ENCODE data around the gene LRTM2. TPM values are rescaled to one million over a fixed set of nuclear protein-coding genes. Genes with fewer than 3 reads are reported as not detected.
A peak's percentile ranks its signal among the peaks of the same experiment; 100 is the strongest.

LRTM2 gene
- total and polyA plus RNA-seq, 5 experiments from 2014 or later = 0.13 TPM; not detected in 4

DNA sequence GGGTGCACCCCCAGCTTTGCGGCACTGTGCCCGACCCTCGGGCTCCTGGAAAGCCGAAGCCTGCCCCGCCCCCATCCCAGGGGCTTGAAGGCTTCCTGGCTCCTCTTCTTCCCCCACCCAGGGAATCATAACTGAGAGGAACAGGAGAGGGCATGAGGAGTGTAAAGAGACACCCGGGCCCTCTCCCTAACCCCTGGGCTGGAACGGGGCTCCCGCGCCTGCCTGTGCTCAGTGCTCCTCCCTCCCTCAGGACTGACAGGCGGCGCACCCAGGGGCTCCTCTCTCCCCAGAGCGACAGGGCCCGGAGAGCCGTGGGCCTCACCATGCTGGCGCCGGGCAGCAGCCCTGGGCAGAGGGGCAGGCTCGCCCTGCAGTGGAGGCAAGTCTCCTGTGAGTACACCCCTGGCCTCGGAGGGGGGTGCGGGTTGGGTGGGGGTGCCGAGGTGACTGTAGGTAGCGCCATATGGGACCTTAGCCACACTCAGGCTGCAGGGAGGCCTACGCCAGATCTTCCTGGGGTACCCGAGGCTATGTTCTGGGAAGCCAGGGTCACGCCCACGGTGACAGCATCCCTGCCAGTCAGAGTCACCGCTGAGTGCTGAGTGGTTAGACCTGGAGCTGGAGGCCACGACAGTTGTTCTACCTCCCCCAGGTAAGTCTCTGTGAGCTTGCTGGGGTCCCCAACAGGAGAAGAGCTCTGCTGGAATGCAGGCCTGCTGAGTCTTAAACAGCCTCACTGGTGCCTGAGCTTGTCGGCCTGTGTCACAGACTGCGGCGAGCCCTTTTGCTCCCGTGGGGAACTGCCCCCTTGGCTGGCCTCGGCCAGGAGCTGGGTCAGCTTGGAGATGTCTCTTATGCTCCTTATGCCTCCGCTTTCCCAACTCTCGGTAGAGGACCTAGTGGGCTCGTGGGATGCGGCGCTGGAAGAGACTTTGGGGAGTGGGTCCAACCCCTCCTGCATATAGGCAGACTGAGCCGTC lies 7.8 kb downstream of the LRTM2 start:
- Mint-ChIP-seq H3K4me1 (peaks cover 0 to 2% (median 0%) of the 10 kb centered on the region in 4 donors), H3K27ac (peak overlapping the region in 1 of 10 donors; percentile 79), H3K4me3 (no peak overlapping the region), H3K36me3 (no peaks in the 10 kb centered on the region), H3K27me3 (peaks cover 7 to 38% (median 16%) of the 10 kb centered on the region in 5 donors), H3K9me3 (no peaks in the 10 kb centered on the region)
- ATAC-seq = no peak
- POLR2A ChIA-PET = no interaction called here
- no peak for DNase-seq

DNA sequence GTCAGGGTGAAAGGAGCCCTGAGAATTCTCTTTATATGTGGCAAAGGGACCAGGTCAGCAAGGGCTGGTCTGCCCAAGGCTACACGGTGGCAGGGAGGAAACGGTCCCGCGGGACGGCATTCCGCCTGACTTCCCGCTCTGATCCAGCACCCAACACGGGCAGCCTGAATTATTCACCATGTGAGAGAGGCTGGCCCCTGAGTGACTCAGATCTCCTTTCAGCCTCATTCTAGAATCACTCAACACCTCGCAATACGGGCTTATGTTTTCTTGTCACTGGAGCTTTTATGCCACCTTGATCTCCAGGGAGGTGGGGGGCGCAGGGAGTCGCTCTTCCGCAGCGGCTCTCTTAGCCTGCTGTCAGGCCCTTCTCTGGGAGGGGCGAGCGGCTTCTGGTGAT lies 8.5 kb downstream of the LRTM2 start:
- peaks cover 7 to 43% (median 21%) of the 10 kb centered on the region in 5 donors for H3K27me3 Mint-ChIP-seq
- ATAC-seq = no peak
- no peak overlapping the region for H3K27ac Mint-ChIP-seq
- no peaks in the 10 kb centered on the region for H3K36me3 Mint-ChIP-seq
- POLR2A ChIA-PET = no interaction called here
- no peaks in the 10 kb centered on the region for H3K9me3 Mint-ChIP-seq
- no peak overlapping the region for H3K4me3 Mint-ChIP-seq
- DNase-seq = no peak
- peaks cover 0 to 2% (median 0%) of the 10 kb centered on the region in 4 donors for H3K4me1 Mint-ChIP-seq

DNA sequence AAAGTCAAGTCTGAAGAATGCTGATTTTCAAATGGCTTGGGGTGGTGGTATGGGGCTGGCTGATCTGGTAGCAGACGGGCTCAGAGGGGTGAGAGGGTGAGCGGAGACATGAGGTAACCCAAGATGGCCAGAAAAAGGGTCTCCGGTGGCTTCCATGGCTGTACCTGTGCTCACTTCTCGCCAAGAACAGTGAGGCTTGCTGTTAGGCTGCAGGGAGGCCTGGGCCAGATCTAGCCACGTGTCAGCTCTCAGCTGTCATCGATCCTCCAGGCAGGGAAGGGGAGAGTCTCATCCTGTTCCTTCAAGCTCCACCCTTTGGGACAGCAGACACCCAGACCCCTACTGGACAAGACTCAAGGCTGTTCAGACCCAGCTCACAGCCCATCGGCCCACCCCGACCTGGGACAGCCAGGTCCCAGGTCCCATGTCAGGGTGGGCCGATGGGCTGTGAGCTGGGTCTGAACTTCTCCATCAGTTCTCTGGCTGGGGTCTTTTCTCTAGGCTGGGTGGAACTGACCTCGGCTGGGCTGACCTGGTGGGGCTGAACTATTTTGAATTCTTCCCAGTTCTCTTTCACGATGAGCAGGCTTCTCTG lies 9.0 kb downstream of the LRTM2 start:
- peaks cover 0 to 2% (median 0%) of the 10 kb centered on the region in 4 donors for H3K4me1 Mint-ChIP-seq
- no peak for DNase-seq
- no peaks in the 10 kb centered on the region for H3K9me3 Mint-ChIP-seq
- no peaks in the 10 kb centered on the region for H3K36me3 Mint-ChIP-seq
- H3K27me3 Mint-ChIP-seq = peaks cover 7 to 46% (median 22%) of the 10 kb centered on the region in 5 donors
- no peak overlapping the region for H3K27ac Mint-ChIP-seq
- no peak for ATAC-seq
- H3K4me3 Mint-ChIP-seq = no peak overlapping the region
- POLR2A ChIA-PET = no interaction called here

DNA sequence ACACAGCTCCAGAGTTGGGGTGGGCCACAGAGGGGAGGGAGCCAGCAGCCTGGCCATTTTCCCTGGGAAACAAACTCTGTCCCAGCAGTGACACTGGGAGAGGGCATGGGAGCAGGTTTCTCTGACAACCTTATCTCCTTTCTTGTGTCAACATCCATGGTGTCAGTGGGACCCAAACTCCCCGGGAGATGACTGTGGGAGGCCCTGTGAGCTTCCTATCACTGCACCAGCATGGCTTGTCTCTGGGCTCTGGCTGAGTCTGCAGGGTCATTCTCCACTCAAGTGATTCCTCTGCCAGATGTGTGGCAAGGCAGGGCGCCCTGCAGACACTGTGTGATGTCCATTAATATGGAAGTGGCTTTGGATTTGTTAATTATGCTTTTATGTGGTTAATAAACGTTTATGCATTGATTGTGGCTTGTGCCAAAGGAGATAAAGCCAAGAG lies 10.1 kb downstream of the LRTM2 start:
- ATAC-seq (no peak), DNase-seq (no peak)
- POLR2A ChIA-PET = no interaction called here
- peaks cover 7 to 45% (median 22%) of the 10 kb centered on the region in 5 donors for H3K27me3 Mint-ChIP-seq
- no peak overlapping the region for H3K4me3 Mint-ChIP-seq
- H3K9me3 Mint-ChIP-seq = no peaks in the 10 kb centered on the region
- no peaks in the 10 kb centered on the region for H3K36me3 Mint-ChIP-seq
- H3K4me1 Mint-ChIP-seq = peaks cover 0 to 2% (median 0%) of the 10 kb centered on the region in 4 donors
- no peak overlapping the region for H3K27ac Mint-ChIP-seq

DNA sequence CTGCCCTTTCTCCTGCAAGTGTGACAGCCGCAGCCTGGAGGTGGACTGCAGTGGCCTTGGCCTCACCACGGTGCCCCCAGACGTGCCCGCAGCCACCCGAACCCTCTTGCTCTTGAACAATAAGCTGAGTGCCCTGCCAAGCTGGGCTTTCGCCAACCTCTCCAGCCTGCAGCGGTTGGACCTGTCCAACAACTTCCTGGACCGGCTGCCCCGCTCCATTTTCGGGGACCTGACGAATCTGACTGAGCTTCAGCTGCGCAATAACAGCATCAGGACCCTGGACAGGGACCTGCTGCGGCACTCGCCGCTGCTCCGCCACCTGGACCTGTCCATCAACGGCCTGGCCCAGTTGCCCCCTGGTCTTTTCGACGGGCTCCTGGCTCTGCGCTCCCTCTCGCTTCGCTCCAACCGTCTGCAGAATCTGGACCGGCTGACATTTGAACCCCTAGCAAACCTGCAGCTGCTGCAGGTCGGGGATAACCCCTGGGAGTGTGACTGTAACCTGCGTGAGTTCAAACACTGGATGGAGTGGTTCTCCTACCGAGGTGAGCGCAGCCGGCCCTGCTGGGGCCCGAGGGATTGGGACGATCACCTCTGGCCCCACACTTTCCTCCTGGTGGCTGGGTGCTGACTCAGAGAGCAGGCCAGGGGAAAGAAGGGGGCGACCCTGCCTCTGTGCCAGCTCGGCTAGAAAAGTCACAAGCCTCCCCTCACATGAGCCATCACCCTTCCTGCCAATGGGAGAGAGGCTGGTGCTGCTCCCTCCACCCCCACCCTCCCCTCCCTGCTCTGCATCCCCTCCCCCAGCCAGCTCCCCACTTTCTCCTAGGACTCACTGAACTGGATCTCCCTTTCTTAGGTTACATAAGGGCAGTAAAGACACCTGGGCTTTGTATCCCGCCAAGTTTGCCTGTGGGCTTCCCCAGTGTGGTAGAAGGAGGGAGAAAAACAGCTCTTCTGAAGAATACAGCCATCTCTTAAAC lies 10.9 kb downstream of the LRTM2 start:
- peaks cover 0 to 2% (median 0%) of the 10 kb centered on the region in 4 donors for H3K4me1 Mint-ChIP-seq
- H3K4me3 Mint-ChIP-seq = no peak overlapping the region
- POLR2A ChIA-PET = interaction anchor here (0.6 kb wide), 1 partner anchor 24 kb away, joined by 3 read pairs; no protein-coding TSS in a partner anchor
- peaks cover 7 to 43% (median 22%) of the 10 kb centered on the region in 5 donors for H3K27me3 Mint-ChIP-seq
- ATAC-seq (no peak), DNase-seq (peak in 2 of 10 donors; percentile 13 to 15)
- no peaks in the 10 kb centered on the region for H3K36me3 Mint-ChIP-seq
- H3K27ac Mint-ChIP-seq = peak overlapping the region in 1 of 10 donors; percentile 29
- no peaks in the 10 kb centered on the region for H3K9me3 Mint-ChIP-seq

- H3K4me3 Mint-ChIP-seq = no peak overlapping the region
- no peaks in the 10 kb centered on the region for H3K9me3 Mint-ChIP-seq
- H3K27me3 Mint-ChIP-seq = peaks cover 7 to 41% (median 22%) of the 10 kb centered on the region in 5 donors
- ATAC-seq = no peak
- peaks cover 0 to 2% (median 0%) of the 10 kb centered on the region in 4 donors for H3K4me1 Mint-ChIP-seq
- H3K27ac Mint-ChIP-seq = peak overlapping the region in 1 of 10 donors; percentile 19
- POLR2A ChIA-PET = no interaction called here
- no peak for DNase-seq
- no peaks in the 10 kb centered on the region for H3K36me3 Mint-ChIP-seq
Measured at GRCh38 chr12:1832801-1833595, 12.6 kb downstream of the LRTM2 start.

DNA sequence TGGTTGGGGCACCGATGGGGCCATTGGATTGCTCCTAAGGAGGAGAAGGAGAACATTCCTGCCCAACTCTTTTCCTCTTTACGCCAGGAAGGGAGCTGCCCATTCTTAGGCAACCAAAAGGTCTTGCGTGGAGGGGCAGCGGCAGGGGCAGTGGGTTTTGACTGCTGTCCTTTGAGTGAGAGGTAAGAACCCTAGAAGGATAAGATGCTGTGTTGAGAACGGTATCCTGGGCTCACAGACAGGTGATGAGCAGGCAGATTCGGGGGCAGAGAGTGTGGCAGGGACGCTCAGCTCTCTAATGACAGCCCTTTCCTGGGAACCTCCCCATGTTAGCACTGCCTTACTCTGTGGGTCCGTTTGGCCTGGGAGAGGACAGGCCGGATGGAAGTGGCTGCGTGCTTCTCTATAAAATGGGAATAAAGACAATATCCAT lies 13.2 kb downstream of the LRTM2 start:
- Mint-ChIP-seq H3K4me1 (peaks cover 0 to 2% (median 0%) of the 10 kb centered on the region in 4 donors), H3K27ac (peak overlapping the region in 1 of 10 donors; percentile 19), H3K36me3 (no peaks in the 10 kb centered on the region), H3K4me3 (no peak overlapping the region), H3K9me3 (no peaks in the 10 kb centered on the region), H3K27me3 (peaks cover 7 to 38% (median 20%) of the 10 kb centered on the region in 5 donors)
- DNase-seq (no peak), ATAC-seq (no peak)
- POLR2A ChIA-PET = no interaction called here

DNA sequence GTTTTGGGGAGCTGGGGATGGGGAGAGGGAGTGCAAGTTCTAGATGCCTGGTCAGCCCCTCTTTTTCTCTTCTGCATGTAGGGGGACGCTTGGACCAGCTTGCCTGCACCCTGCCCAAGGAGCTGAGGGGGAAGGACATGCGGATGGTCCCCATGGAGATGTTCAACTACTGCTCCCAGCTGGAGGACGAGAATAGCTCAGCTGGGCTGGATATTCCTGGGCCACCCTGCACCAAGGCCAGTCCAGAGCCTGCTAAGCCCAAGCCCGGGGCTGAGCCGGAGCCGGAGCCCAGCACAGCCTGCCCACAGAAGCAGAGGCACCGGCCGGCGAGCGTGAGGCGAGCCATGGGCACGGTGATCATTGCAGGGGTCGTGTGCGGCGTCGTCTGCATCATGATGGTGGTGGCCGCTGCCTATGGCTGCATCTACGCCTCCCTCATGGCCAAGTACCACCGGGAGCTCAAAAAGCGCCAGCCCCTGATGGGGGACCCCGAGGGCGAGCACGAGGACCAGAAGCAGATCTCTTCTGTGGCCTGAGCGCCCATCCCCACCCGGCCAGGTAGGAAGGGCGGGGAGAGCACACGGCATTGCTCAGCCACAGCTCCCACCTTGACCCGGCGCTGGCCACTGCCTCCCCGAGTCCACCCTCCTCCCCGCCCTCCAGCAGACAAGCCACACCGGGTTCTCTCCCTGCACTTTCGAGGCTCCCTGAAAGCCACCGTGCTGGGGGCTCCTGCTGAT lies 14.0 kb downstream of the LRTM2 start:
- DNase-seq (no peak), ATAC-seq (no peak)
- H3K4me1 Mint-ChIP-seq = peaks cover 0 to 2% (median 0%) of the 10 kb centered on the region in 4 donors
- H3K36me3 Mint-ChIP-seq = no peaks in the 10 kb centered on the region
- H3K27me3 Mint-ChIP-seq = peaks cover 7 to 38% (median 15%) of the 10 kb centered on the region in 5 donors
- H3K27ac Mint-ChIP-seq = no peak overlapping the region
- POLR2A ChIA-PET = no interaction called here
- no peak overlapping the region for H3K4me3 Mint-ChIP-seq
- H3K9me3 Mint-ChIP-seq = no peaks in the 10 kb centered on the region

DNA sequence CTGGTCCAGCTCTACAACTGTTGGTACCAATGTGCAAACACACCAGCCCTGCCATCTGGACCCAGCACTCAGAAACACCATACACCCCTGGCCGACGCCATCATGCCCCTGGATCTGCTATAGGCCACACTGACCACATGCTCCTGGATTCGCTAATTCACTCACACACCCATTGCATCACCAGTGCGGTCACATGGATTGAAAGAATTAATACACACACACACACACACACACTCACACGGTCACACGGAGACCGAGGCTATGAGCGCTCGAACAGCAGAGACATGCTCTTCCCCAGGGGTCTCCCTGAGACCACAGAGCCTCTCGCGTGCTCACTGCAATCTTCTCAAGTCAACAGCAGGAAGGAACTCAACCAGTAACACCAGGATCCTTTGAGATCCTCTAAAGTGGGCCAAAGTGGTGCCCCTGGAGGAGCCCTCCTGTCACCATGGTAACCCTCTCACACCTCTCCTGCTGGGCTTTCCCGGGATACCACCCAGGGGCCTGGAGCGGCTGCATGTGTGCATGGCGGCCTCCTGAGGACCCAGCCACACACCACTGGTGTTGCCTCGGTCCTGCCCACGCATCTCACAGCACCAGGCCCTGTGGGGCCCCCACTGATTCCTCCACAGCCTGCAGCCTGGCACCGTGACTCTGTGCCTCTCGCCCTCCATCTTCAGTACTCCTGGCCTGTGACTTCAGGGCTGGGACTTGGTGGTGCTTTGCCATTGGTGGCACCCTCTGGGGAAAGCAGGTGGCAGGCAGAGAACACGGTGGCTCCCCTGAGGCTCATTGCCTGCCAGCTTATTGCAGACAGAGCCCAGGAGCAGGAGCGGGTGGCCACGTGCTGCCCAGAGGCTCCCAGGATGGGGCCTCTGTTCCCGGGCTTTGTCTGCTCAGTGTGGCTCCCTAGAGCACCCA lies 15.1 kb downstream of the LRTM2 start:
- Mint-ChIP-seq H3K27ac (no peak overlapping the region), H3K9me3 (no peaks in the 10 kb centered on the region), H3K4me3 (no peak overlapping the region), H3K36me3 (no peaks in the 10 kb centered on the region), H3K4me1 (peaks cover 0 to 2% (median 0%) of the 10 kb centered on the region in 4 donors), H3K27me3 (peaks cover 7 to 30% (median 15%) of the 10 kb centered on the region in 5 donors)
- POLR2A ChIA-PET = interaction anchor here (0.6 kb wide), 1 partner anchor 1875 kb away, joined by 3 read pairs; no protein-coding TSS in a partner anchor
- DNase-seq = no peak
- ATAC-seq = no peak

GRCh38 chr12:1836241-1836803 lies 16.0 kb downstream of the LRTM2 start:
- no peak for ATAC-seq
- POLR2A ChIA-PET = interaction anchor here (0.6 kb wide), 1 partner anchor 1874 kb away, joined by 3 read pairs; no protein-coding TSS in a partner anchor
- no peak overlapping the region for H3K27ac Mint-ChIP-seq
- H3K36me3 Mint-ChIP-seq = no peaks in the 10 kb centered on the region
- DNase-seq = no peak
- no peaks in the 10 kb centered on the region for H3K4me1 Mint-ChIP-seq
- H3K9me3 Mint-ChIP-seq = no peaks in the 10 kb centered on the region
- no peak overlapping the region for H3K4me3 Mint-ChIP-seq
- peaks cover 4 to 21% (median 10%) of the 10 kb centered on the region in 5 donors for H3K27me3 Mint-ChIP-seq

Data from naive thymus-derived CD8-positive, alpha-beta T cell (primary cell).